BLaER1 treated with 17β-estradiol and CSF1 and Interleukin-3, amounts not matched to agents 10 nM and 100 nM (cell line): Measurements from ENCODE around the gene PSMD5.

Experiments used
- H3K27ac ChIP-seq, 11 experiments: shearing (Covaris generic); formaldehyde crosslinking; 2 replicates each; pipeline ENCODE4 v1.8.1; 2022
- H3K27me3 ChIP-seq, 11 experiments: shearing (Covaris generic); formaldehyde crosslinking; 2 replicates each; pipeline ENCODE4 v1.8.1; 2022
- H3K36me3 ChIP-seq, 11 experiments: shearing (Covaris generic); formaldehyde crosslinking; 2 replicates each; pipeline ENCODE4 v1.8.1; 2022
- H3K4me1 ChIP-seq, 10 experiments: shearing (Covaris generic); formaldehyde crosslinking; 2 replicates each; pipeline ENCODE4 v1.8.1; 2022
- H3K4me2 ChIP-seq, 11 experiments: shearing (Covaris generic); formaldehyde crosslinking; 2 replicates each; pipeline ENCODE4 v1.8.1; 2022
- H3K4me3 ChIP-seq, 10 experiments: shearing (Covaris generic); formaldehyde crosslinking; 2 replicates each; pipeline ENCODE4 v1.8.1; 2022
- H3K9ac ChIP-seq, 11 experiments: shearing (Covaris generic); formaldehyde crosslinking; 2 replicates each; pipeline ENCODE4 v1.8.1; 2022
- H3K9me3 ChIP-seq, 11 experiments: shearing (Covaris generic); formaldehyde crosslinking; replicated peaks in 1 of 11; 2 replicates each; pipeline ENCODE4 v1.8.1; 2022
- H4K20me1 ChIP-seq, 11 experiments: shearing (Covaris generic); formaldehyde crosslinking; 2 replicates each; pipeline ENCODE4 v1.8.1; 2022
- Cebpa-rat ChIP-seq, 11 experiments: shearing (Covaris generic); IDR thresholded peaks; 2 replicates each; pipeline ENCODE4 v1.8.1; 2022

PSMD5 gene

DNA sequence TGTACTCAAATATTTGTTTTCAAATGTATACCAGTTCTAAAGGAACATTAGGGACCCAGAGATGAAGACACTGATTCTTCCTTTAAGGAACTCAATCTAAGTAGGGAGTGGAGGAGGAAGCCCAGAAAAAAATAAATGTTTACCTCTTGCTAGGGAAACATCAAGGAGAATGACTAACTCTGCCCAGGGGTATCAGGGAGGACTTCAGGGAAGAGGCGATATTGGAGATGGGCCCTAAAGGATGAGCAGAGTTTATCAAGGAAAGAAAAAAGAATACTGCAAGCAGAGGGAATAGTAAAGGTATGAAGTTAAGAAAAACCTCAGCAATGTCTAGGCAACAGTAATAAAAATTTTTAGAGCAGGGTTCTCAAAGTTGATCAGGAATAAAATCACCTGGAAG is 65.9 kb downstream of the PSMD5 start:
- peaks cover 82 to 100% (median 97%) of the 10 kb centered on the region in 11 experiments for H3K36me3 ChIP-seq
- no peak overlapping the region for H3K4me2 ChIP-seq
- H3K9ac ChIP-seq = no peak overlapping the region
- H3K27ac ChIP-seq = no peak overlapping the region
- no peaks in the 10 kb centered on the region for H3K9me3 ChIP-seq
- peaks cover 0 to 5% (median 0%) of the 10 kb centered on the region in 10 experiments; a peak in 6 of 20 replicates for H3K4me1 ChIP-seq
- TF ChIP-seq Cebpa-rat (IDR thresholded peaks at IDR 0.05) = no peak
- H3K27me3 ChIP-seq = no peaks in the 10 kb centered on the region
- peaks cover 0 to 34% (median 23%) of the 10 kb centered on the region in 11 experiments; a peak in 13 of 22 replicates for H4K20me1 ChIP-seq
- H3K4me3 ChIP-seq = no peak overlapping the region

DNA sequence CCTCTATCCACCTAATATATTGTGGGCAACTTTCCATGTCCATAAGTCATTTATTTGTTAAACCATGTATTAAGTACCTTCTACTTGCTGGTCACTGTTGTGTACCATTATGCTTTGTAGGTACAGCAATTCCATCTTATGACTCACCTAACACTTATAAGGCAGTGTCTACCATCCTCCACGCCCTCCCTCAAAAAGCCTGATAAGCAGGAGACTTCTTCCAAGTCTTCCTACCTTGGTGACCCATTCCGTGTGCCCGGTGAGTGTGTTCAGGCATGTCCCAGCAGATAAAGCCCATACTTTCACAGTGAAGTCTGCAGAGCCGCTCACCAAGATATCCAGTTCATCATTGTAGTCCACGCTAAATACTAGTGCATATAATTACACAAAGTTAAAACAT is 66.9 kb downstream of the PSMD5 start:
- Histone ChIP-seq H3K9me3 (no peaks in the 10 kb centered on the region), H4K20me1 (peaks cover 0 to 29% (median 21%) of the 10 kb centered on the region in 11 experiments; a peak in 12 of 22 replicates), H3K4me1 (peaks cover 0 to 14% (median 0%) of the 10 kb centered on the region in 10 experiments; a peak in 8 of 20 replicates), H3K27ac (no peak overlapping the region), H3K4me3 (no peak overlapping the region), H3K36me3 (peaks cover 78 to 100% (median 98%) of the 10 kb centered on the region in 11 experiments), H3K9ac (no peak overlapping the region), H3K4me2 (no peak overlapping the region), H3K27me3 (no peaks in the 10 kb centered on the region)
- TF ChIP-seq Cebpa-rat (IDR thresholded peaks at IDR 0.05) = no peak

DNA sequence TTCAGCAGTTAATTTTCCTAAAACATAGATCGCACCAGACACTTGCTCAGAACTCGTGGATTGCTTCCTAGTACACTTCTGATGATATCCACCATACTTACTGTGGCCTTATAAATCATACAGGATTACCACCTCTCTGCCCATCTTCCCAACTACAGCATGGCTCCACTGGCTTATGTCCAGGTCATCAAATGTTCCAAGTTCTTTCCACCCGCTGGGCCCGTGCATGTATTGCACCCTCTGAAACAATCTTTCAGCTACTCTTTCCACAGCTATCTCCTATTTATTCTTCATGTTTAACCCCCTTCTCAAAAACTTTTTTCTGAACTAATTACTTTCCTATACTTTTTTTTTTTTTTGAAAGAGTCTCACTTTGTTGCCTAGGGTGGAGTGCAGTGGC is 68.0 kb downstream of the PSMD5 start:
- H3K36me3 ChIP-seq = peaks cover 75 to 100% (median 99%) of the 10 kb centered on the region in 11 experiments
- no peak overlapping the region for H3K27ac ChIP-seq
- peaks cover 0 to 22% (median 13%) of the 10 kb centered on the region in 11 experiments; a peak in 12 of 22 replicates for H4K20me1 ChIP-seq
- H3K9ac ChIP-seq = no peak overlapping the region
- H3K4me2 ChIP-seq = no peak overlapping the region
- no peak overlapping the region for H3K4me3 ChIP-seq
- no peaks in the 10 kb centered on the region for H3K27me3 ChIP-seq
- H3K4me1 ChIP-seq = peaks cover 0 to 23% (median 0%) of the 10 kb centered on the region in 10 experiments; a peak in 8 of 20 replicates
- H3K9me3 ChIP-seq = no peaks in the 10 kb centered on the region
- TF ChIP-seq Cebpa-rat (IDR thresholded peaks at IDR 0.05) = no peak

DNA sequence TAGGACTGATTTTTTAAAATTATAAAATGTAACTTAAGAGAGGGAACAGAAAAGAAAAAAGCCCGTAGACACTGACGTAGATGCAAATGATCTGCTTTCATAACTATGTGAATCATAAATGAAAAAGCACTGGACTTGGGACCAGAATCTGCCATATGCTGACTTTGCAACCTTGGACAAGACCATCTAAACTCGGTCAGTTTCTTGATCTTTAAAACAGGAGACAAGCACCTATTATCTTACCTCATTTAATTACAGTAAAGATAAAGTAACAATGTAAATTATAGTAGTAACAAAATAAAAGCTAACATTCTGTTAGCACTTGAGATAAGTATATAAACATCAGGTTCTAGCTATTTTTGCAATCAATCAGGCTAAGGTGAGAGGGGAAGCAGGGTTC is 69.5 kb downstream of the PSMD5 start:
- H3K9ac ChIP-seq = no peak overlapping the region
- H3K36me3 ChIP-seq = peaks cover 79 to 100% (median 99%) of the 10 kb centered on the region in 11 experiments
- H4K20me1 ChIP-seq = peaks cover 0 to 8% (median 0%) of the 10 kb centered on the region in 11 experiments; a peak in 5 of 22 replicates
- no peaks in the 10 kb centered on the region for H3K27me3 ChIP-seq
- no peak overlapping the region for H3K4me2 ChIP-seq
- TF ChIP-seq Cebpa-rat (IDR thresholded peaks at IDR 0.05) = no peak
- H3K4me1 ChIP-seq = peaks cover 0 to 23% (median 0%) of the 10 kb centered on the region in 10 experiments; a peak in 8 of 20 replicates
- H3K4me3 ChIP-seq = no peak overlapping the region
- H3K27ac ChIP-seq = no peak overlapping the region
- H3K9me3 ChIP-seq = no peaks in the 10 kb centered on the region

DNA sequence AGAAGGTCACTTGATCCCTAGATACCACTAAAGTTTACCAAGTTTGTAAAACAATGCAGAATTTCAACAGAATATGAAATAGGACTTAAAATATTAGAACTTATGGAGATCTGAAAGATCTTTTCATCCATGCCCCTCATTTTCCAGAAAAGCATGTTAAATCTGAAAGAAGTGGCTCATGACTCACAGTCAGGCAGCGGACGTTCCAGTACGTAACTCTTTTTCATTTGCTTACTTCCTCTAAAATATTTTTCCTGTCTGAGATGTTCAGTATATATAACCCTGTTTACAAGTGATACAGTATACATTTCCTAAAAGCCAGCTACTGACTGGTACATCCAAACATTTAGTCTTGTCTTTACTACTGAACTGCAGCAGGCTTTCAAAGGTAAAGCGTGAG is 71.8 kb downstream of the PSMD5 start:
- H4K20me1 ChIP-seq = peaks cover 0 to 8% (median 0%) of the 10 kb centered on the region in 11 experiments; a peak in 5 of 22 replicates
- H3K36me3 ChIP-seq = peaks cover 79 to 100% (median 99%) of the 10 kb centered on the region in 11 experiments
- peak overlapping the region in 3 of 11 experiments; percentile 39 to 65 (median 50); a peak in 5 of 22 replicates for H3K27ac ChIP-seq
- H3K9me3 ChIP-seq = no peaks in the 10 kb centered on the region
- TF ChIP-seq Cebpa-rat (IDR thresholded peaks at IDR 0.05) = no peak
- peak overlapping the region in 4 of 11 experiments; percentile 12 to 81 (median 42); a peak in 7 of 22 replicates for H3K4me2 ChIP-seq
- H3K4me3 ChIP-seq = no peak overlapping the region
- peak overlapping the region in 2 of 11 experiments; percentile 9 to 39; a peak in 2 of 22 replicates for H3K9ac ChIP-seq
- H3K4me1 ChIP-seq = peaks cover 0 to 23% (median 0%) of the 10 kb centered on the region in 10 experiments; a peak in 8 of 20 replicates
- H3K27me3 ChIP-seq = no peaks in the 10 kb centered on the region

DNA sequence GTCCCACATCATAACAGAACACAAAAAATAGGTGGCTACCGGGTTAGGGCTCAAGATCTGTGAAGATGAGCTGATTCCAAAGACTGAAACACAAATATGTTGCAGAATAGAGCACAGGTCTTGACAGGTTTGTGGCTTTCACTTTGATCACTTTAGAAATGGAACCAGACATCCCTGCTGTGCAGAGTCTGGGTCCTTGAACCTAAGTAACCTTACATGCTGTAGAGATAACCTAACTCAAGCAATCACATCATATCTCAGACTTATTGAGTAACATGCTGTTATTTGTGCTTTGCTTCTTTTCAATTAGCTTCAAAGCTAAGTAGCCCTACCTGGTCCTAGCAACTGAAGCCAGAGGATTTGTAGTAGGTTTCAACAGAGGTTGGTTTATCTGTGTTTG is 73.8 kb downstream of the PSMD5 start:
- H3K4me1 ChIP-seq = peaks cover 0 to 23% (median 0%) of the 10 kb centered on the region in 10 experiments; a peak in 8 of 20 replicates
- no peak overlapping the region for H3K27ac ChIP-seq
- TF ChIP-seq Cebpa-rat (IDR thresholded peaks at IDR 0.05) = no peak
- H3K4me3 ChIP-seq = no peak overlapping the region
- no peak overlapping the region for H3K4me2 ChIP-seq
- no peaks in the 10 kb centered on the region for H3K27me3 ChIP-seq
- H3K9ac ChIP-seq = no peak overlapping the region
- H4K20me1 ChIP-seq = peaks cover 0 to 5% (median 0%) of the 10 kb centered on the region in 11 experiments; a peak in 3 of 22 replicates
- no peaks in the 10 kb centered on the region for H3K9me3 ChIP-seq
- peaks cover 80 to 100% (median 99%) of the 10 kb centered on the region in 11 experiments for H3K36me3 ChIP-seq

DNA sequence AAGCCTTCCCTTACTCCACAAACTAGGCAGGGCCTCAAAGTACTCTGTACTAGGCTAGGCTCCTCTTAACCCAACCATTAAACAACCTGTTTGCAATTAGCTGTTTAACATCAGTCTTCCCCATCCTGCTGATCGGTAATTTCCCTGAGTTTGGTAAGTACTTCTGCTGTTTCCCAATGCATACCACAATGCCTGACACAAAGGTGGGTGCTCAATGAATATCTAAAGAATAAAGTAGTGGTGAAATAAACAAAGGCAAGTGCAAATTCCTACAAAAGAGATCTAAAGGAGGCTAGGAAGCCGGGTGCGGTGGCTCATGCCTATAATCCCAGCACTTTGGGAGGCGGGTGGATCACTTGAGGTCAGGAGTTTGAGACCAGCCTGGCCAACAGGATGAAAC is 74.5 kb downstream of the PSMD5 start:
- Histone ChIP-seq H3K4me2 (no peak overlapping the region), H3K4me3 (no peak overlapping the region), H3K4me1 (peaks cover 0 to 23% (median 0%) of the 10 kb centered on the region in 10 experiments; a peak in 8 of 20 replicates), H3K27ac (no peak overlapping the region), H3K27me3 (no peaks in the 10 kb centered on the region), H3K9me3 (no peaks in the 10 kb centered on the region), H3K9ac (no peak overlapping the region), H4K20me1 (peaks cover 0 to 5% (median 0%) of the 10 kb centered on the region in 11 experiments; a peak in 3 of 22 replicates), H3K36me3 (peaks cover 82 to 100% (median 99%) of the 10 kb centered on the region in 11 experiments)
- no peak for TF ChIP-seq Cebpa-rat (IDR thresholded peaks at IDR 0.05)

DNA sequence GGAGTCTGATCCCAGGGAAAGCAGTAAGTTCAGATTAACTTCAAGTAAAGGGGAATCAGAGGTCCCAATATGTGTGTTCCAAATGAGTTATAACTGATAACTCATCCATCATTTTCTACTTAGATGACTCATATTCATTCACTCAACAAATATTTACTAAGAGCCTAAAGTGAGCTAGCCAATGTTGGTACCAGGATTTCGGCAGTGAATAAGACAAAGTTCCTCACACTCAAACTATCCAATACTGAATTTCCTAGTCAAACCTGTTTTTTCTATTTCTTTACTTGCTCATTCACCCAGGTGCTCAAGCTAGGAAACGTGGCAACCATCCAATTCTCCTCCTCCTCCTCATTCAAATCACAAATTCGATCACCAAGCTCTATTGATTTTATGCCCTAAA is 75.3 kb downstream of the PSMD5 start:
- Histone ChIP-seq H4K20me1 (peaks cover 0 to 6% (median 0%) of the 10 kb centered on the region in 11 experiments; a peak in 3 of 22 replicates), H3K4me3 (no peak overlapping the region), H3K27ac (no peak overlapping the region), H3K4me1 (peaks cover 0 to 23% (median 0%) of the 10 kb centered on the region in 10 experiments; a peak in 8 of 20 replicates), H3K36me3 (peaks cover 82 to 100% (median 99%) of the 10 kb centered on the region in 11 experiments), H3K9ac (no peak overlapping the region), H3K4me2 (no peak overlapping the region), H3K9me3 (no peaks in the 10 kb centered on the region), H3K27me3 (no peaks in the 10 kb centered on the region)
- TF ChIP-seq Cebpa-rat (IDR thresholded peaks at IDR 0.05) = no peak
